Measurements from ENCODE around the gene TACC2.
"Not testable (repeated sequence)": the region's sequence is repeated elsewhere in the genome, so short reads cannot be mapped to it uniquely, and the experiment has no call there.

TACC2 gene

GRCh38 chr10:122053314-122053713 is 64.4 kb downstream of the TACC2 start:
- H3K4me3 ChIP-seq (ENCODE audit: low read length), result no peak overlapping the region
- no peak overlapping the region for H3K9ac ChIP-seq (ENCODE audit: low read depth, low read length)
- no peak overlapping the region for H3K27ac ChIP-seq (ENCODE audit: low read length)
- H3K9me3 ChIP-seq (ENCODE audit: insufficient read depth, low read depth, low read length), result no peaks in the 10 kb centered on the region
- peaks cover 7% of the 10 kb centered on the region; the same call in 1 of the 2 replicates for H3K4me1 ChIP-seq (ENCODE audit: insufficient read depth, low read length)
- H3K27me3 ChIP-seq (ENCODE audit: insufficient read depth, low read length), result no peaks in the 10 kb centered on the region
- H3K36me3 ChIP-seq (ENCODE audit: insufficient read depth, low read depth, low read length), result no peaks in the 10 kb centered on the region

- Histone ChIP-seq H3K9me3 (ENCODE audit: insufficient read depth, low read depth, low read length) (no peaks in the 10 kb centered on the region), H3K27ac (ENCODE audit: low read length) (no peak overlapping the region), H3K4me3 (ENCODE audit: low read length) (no peak overlapping the region), H3K27me3 (ENCODE audit: insufficient read depth, low read length) (no peaks in the 10 kb centered on the region), H3K4me1 (ENCODE audit: insufficient read depth, low read length) (peaks cover 5% of the 10 kb centered on the region; the same call in 1 of the 2 replicates), H3K36me3 (ENCODE audit: insufficient read depth, low read depth, low read length) (no peaks in the 10 kb centered on the region), H3K9ac (ENCODE audit: low read depth, low read length) (no peak overlapping the region)
Measured at GRCh38 chr10:122054048-122055025, 65.4 kb downstream of the TACC2 start.

- H3K27ac ChIP-seq (ENCODE audit: low read length), result no peak overlapping the region
- no peaks in the 10 kb centered on the region for H3K9me3 ChIP-seq (ENCODE audit: insufficient read depth, low read depth, low read length)
- H3K27me3 ChIP-seq (ENCODE audit: insufficient read depth, low read length), result no peaks in the 10 kb centered on the region
- H3K4me3 ChIP-seq (ENCODE audit: low read length), result no peak overlapping the region
- H3K4me1 ChIP-seq (ENCODE audit: insufficient read depth, low read length), result peaks cover 8% of the 10 kb centered on the region; the same call in 1 of the 2 replicates
- no peaks in the 10 kb centered on the region for H3K36me3 ChIP-seq (ENCODE audit: insufficient read depth, low read depth, low read length)
- H3K9ac ChIP-seq (ENCODE audit: low read depth, low read length), result no peak overlapping the region
Measured at GRCh38 chr10:122055252-122055651, 66.3 kb downstream of the TACC2 start.

- Histone ChIP-seq H3K4me1 (ENCODE audit: insufficient read depth, low read length) (peaks cover 8% of the 10 kb centered on the region; the same call in 1 of the 2 replicates), H3K36me3 (ENCODE audit: insufficient read depth, low read depth, low read length) (no peaks in the 10 kb centered on the region), H3K27ac (ENCODE audit: low read length) (no peak overlapping the region), H3K27me3 (ENCODE audit: insufficient read depth, low read length) (no peaks in the 10 kb centered on the region), H3K4me3 (ENCODE audit: low read length) (no peak overlapping the region), H3K9me3 (ENCODE audit: insufficient read depth, low read depth, low read length) (no peaks in the 10 kb centered on the region), H3K9ac (ENCODE audit: low read depth, low read length) (no peak overlapping the region)
Measured at GRCh38 chr10:122056431-122057094, 67.6 kb downstream of the TACC2 start.

GRCh38 chr10:122057841-122058413 is 69.0 kb downstream of the TACC2 start:
- no peaks in the 10 kb centered on the region for H3K9me3 ChIP-seq (ENCODE audit: insufficient read depth, low read depth, low read length)
- peaks cover 4% of the 10 kb centered on the region; the same call in 1 of the 2 replicates for H3K4me1 ChIP-seq (ENCODE audit: insufficient read depth, low read length)
- H3K36me3 ChIP-seq (ENCODE audit: insufficient read depth, low read depth, low read length), result no peaks in the 10 kb centered on the region
- no peaks in the 10 kb centered on the region for H3K27me3 ChIP-seq (ENCODE audit: insufficient read depth, low read length)
- no peak overlapping the region for H3K9ac ChIP-seq (ENCODE audit: low read depth, low read length)
- H3K4me3 ChIP-seq (ENCODE audit: low read length), result no peak overlapping the region
- H3K27ac ChIP-seq (ENCODE audit: low read length), result no peak overlapping the region

- H3K27me3 ChIP-seq (ENCODE audit: insufficient read depth, low read length), result no peaks in the 10 kb centered on the region
- no peaks in the 10 kb centered on the region for H3K36me3 ChIP-seq (ENCODE audit: insufficient read depth, low read depth, low read length)
- peaks cover 7% of the 10 kb centered on the region for H3K4me1 ChIP-seq (ENCODE audit: insufficient read depth, low read length)
- H3K27ac ChIP-seq (ENCODE audit: low read length), result no peak overlapping the region
- no peak overlapping the region for H3K9ac ChIP-seq (ENCODE audit: low read depth, low read length)
- H3K4me3 ChIP-seq (ENCODE audit: low read length), result no peak overlapping the region
- H3K9me3 ChIP-seq (ENCODE audit: insufficient read depth, low read depth, low read length), result no peaks in the 10 kb centered on the region
Measured at GRCh38 chr10:122060250-122060649, 71.3 kb downstream of the TACC2 start.

GRCh38 chr10:122062831-122063674 is 74.1 kb downstream of the TACC2 start:
- H3K27ac ChIP-seq (ENCODE audit: low read length), result no peak overlapping the region
- H3K4me3 ChIP-seq (ENCODE audit: low read length), result no peak overlapping the region
- H3K9ac ChIP-seq (ENCODE audit: low read depth, low read length), result no peak overlapping the region
- H3K36me3 ChIP-seq (ENCODE audit: insufficient read depth, low read depth, low read length), result no peaks in the 10 kb centered on the region
- H3K9me3 ChIP-seq (ENCODE audit: insufficient read depth, low read depth, low read length), result no peaks in the 10 kb centered on the region
- no peaks in the 10 kb centered on the region for H3K27me3 ChIP-seq (ENCODE audit: insufficient read depth, low read length)
- H3K4me1 ChIP-seq (ENCODE audit: insufficient read depth, low read length), result peaks cover 7% of the 10 kb centered on the region

- H3K27ac ChIP-seq (ENCODE audit: low read length); H3K4me1 ChIP-seq (ENCODE audit: insufficient read depth, low read length); H3K36me3 ChIP-seq (ENCODE audit: insufficient read depth, low read depth, low read length); H3K4me3 ChIP-seq (ENCODE audit: low read length); H3K9ac ChIP-seq (ENCODE audit: low read depth, low read length); H3K27me3 ChIP-seq (ENCODE audit: insufficient read depth, low read length); H3K9me3 ChIP-seq (ENCODE audit: insufficient read depth, low read depth, low read length): not testable (repeated sequence)
Measured at GRCh38 chr10:122066337-122066939, 77.5 kb downstream of the TACC2 start.

GRCh38 chr10:122068844-122069243 is 79.9 kb downstream of the TACC2 start:
- Histone ChIP-seq H3K9me3 (ENCODE audit: insufficient read depth, low read depth, low read length) (no peaks in the 10 kb centered on the region), H3K9ac (ENCODE audit: low read depth, low read length) (no peak overlapping the region), H3K36me3 (ENCODE audit: insufficient read depth, low read depth, low read length) (no peaks in the 10 kb centered on the region), H3K27ac (ENCODE audit: low read length) (no peak overlapping the region), H3K27me3 (ENCODE audit: insufficient read depth, low read length) (no peaks in the 10 kb centered on the region), H3K4me3 (ENCODE audit: low read length) (no peak overlapping the region), H3K4me1 (ENCODE audit: insufficient read depth, low read length) (no peaks in the 10 kb centered on the region)

- H3K9me3 ChIP-seq (ENCODE audit: insufficient read depth, low read depth, low read length), result no peaks in the 10 kb centered on the region
- H3K27me3 ChIP-seq (ENCODE audit: insufficient read depth, low read length), result no peaks in the 10 kb centered on the region
- H3K36me3 ChIP-seq (ENCODE audit: insufficient read depth, low read depth, low read length), result no peaks in the 10 kb centered on the region
- H3K4me1 ChIP-seq (ENCODE audit: insufficient read depth, low read length), result no peaks in the 10 kb centered on the region
- no peak overlapping the region for H3K9ac ChIP-seq (ENCODE audit: low read depth, low read length)
- H3K4me3 ChIP-seq (ENCODE audit: low read length), result no peak overlapping the region
- H3K27ac ChIP-seq (ENCODE audit: low read length), result no peak overlapping the region
Measured at GRCh38 chr10:122072491-122072890, 83.5 kb downstream of the TACC2 start.

- Histone ChIP-seq H3K27me3 (ENCODE audit: insufficient read depth, low read length) (no peaks in the 10 kb centered on the region), H3K9me3 (ENCODE audit: insufficient read depth, low read depth, low read length) (no peaks in the 10 kb centered on the region), H3K9ac (ENCODE audit: low read depth, low read length) (no peak overlapping the region), H3K36me3 (ENCODE audit: insufficient read depth, low read depth, low read length) (no peaks in the 10 kb centered on the region), H3K4me3 (ENCODE audit: low read length) (no peak overlapping the region), H3K27ac (ENCODE audit: low read length) (no peak overlapping the region), H3K4me1 (ENCODE audit: insufficient read depth, low read length) (no peaks in the 10 kb centered on the region)
Measured at GRCh38 chr10:122073508-122073907, 84.5 kb downstream of the TACC2 start.
